ENCODE data around the gene DAPP1.

DAPP1 gene

DNA sequence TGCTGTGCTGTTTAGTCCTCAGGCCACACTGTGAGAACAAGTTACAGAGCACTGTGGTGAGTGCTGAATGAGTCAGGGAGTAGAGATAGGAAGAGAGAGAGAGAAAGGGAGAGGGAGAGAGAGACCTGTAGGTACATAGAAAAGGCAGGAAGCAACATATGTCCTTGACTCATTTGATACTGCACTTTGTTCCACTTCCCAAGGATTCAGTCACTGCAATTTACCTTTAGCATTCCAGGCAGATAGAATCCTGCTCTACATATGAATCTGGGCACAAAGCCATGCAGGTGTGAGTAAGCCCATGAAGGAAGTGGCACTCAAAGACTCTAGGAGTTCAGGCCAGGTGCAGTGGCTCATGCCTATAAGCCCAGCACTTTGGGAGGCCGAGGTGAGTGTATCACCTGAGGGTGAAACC lies 1.0 kb upstream of the DAPP1 start:
- no peak overlapping the region for H3K9ac ChIP-seq (ENCODE audit: low read depth, low read length, poor library complexity)
- no peak overlapping the region for H3K27ac ChIP-seq (replicated peaks; ENCODE audit: low read length)
- no peak overlapping the region for H2BK120ac ChIP-seq (ENCODE audit: low read depth, low read length)
- whole genome bisulfite sequencing, 2 donors (ENCODE audit: extremely low coverage in 2 of 2, insufficient read length in 2 of 2, insufficient replicate concordance in 1 of 2) = no CpG with 5 or more reads among the region's 1 CpG
- H4K91ac ChIP-seq (ENCODE audit: low read depth, low read length, poor library complexity) = no peak overlapping the region
- H2BK12ac ChIP-seq (ENCODE audit: low read length) = no peak overlapping the region
- H3K4me1 ChIP-seq (ENCODE audit: control insufficient read depth in 2 of 2, insufficient read depth in 1 of 2, low read depth in 1 of 2, low read length in 2 of 2) = no peaks in the 10 kb centered on the region
- no peak overlapping the region for H2BK5ac ChIP-seq (ENCODE audit: low read length)
- no peak overlapping the region for H2AK5ac ChIP-seq (ENCODE audit: low read depth, low read length)
- H3K36me3 ChIP-seq (replicated peaks in 1 of 2; ENCODE audit: control insufficient read depth in 2 of 2, insufficient read depth in 2 of 2, low read length in 2 of 2) = no peaks in the 10 kb centered on the region
- no peak overlapping the region for H3K18ac ChIP-seq (ENCODE audit: low read length)
- H2BK15ac ChIP-seq (ENCODE audit: low read length) = no peak overlapping the region
- H3K79me1 ChIP-seq (ENCODE audit: low read depth, low read length) = no peaks in the 10 kb centered on the region
- no peak overlapping the region for H2AFZ ChIP-seq (ENCODE audit: low read length)
- H3K4ac ChIP-seq (ENCODE audit: low read length) = no peak overlapping the region
- H3K14ac ChIP-seq (ENCODE audit: low read length) = no peak overlapping the region
- H3K4me2 ChIP-seq (ENCODE audit: insufficient read depth, low read length, poor library complexity, severe bottlenecking) = no peak overlapping the region
- H4K8ac ChIP-seq (ENCODE audit: low read depth, low read length) = no peak overlapping the region
- H3K23ac ChIP-seq (ENCODE audit: low read depth, low read length, poor library complexity) = no peak overlapping the region
- no peaks in the 10 kb centered on the region for H3K9me3 ChIP-seq (replicated peaks in 1 of 2; ENCODE audit: control insufficient read depth in 2 of 2, insufficient read depth in 1 of 2, low read depth in 1 of 2, low read length in 2 of 2)
- peaks cover 0 to 19% (median 0%) of the 10 kb centered on the region in 3 experiments for H3K27me3 ChIP-seq (ENCODE audit: control insufficient read depth in 3 of 3, insufficient read depth in 3 of 3, low read depth in 1 of 3, low read length in 3 of 3)
- no peak for DNase-seq (ENCODE audit: low spot score)
- H3K4me3 ChIP-seq (ENCODE audit: low read length in 2 of 2) = no peak overlapping the region

DNA sequence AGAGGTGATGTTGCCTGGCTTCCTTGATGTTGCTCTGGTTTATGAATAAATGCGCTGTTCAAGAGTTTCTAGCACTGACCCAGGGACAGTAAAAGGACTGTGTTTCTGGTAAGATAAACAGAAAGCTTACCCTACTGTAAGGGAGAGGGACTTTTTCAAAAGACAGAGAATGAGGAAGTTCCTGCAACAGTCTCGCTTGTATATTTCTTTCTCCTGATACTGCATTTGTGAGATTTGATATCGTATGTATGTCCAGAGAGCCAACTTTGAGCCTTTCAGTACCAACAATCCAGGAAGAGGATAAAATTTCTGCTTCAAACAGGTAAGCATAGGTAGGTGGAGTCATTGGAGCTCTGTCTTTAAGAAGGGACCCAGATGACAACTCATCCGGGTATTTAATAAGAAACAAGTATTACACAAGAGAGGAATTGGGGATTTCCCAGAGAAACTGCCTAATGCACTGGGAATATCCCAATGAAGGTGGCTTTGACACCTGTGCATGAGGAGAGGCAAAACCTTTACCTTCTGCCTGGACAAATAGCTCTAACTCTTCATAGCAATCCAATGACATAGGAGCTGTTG lies 773 bp downstream of the DAPP1 start:
- H3K4me3 ChIP-seq (ENCODE audit: low read length in 2 of 2) = no peak overlapping the region

DNA sequence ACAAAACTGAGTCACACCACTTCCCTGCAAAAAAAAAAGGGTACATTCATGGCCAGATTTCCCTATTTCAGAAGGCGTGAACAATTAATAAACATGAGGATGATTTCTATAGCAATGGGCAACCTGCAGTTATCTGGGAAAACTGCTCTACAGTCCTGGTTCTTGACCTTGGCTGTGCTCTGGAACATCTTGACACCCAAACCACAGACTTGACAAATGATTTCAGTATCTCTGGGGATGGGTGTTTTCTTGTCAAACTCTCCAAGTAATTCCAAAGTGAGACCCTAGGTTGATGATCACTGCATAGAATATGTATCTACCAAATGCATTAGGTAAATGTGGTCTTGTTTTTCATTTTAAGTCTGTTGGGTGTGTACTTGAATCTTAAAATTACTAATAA lies 2.0 kb downstream of the DAPP1 start:
- H3K18ac ChIP-seq (ENCODE audit: low read length) = no peak overlapping the region
- H3K36me3 ChIP-seq (replicated peaks in 1 of 2; ENCODE audit: control insufficient read depth in 2 of 2, insufficient read depth in 2 of 2, low read length in 2 of 2) = no peaks in the 10 kb centered on the region
- no peak overlapping the region for H2AK5ac ChIP-seq (ENCODE audit: low read depth, low read length)
- no peak overlapping the region for H2BK15ac ChIP-seq (ENCODE audit: low read length)
- H2BK5ac ChIP-seq (ENCODE audit: low read length) = no peak overlapping the region
- no CpG with 5 or more reads among the region's 1 CpG for WGBS, 2 donors (ENCODE audit: extremely low coverage in 2 of 2, insufficient read length in 2 of 2, insufficient replicate concordance in 1 of 2)
- no peak overlapping the region for H4K8ac ChIP-seq (ENCODE audit: low read depth, low read length)
- no peak overlapping the region for H2BK12ac ChIP-seq (ENCODE audit: low read length)
- H3K9ac ChIP-seq (ENCODE audit: low read depth, low read length, poor library complexity) = no peak overlapping the region
- no peak overlapping the region for H3K23ac ChIP-seq (ENCODE audit: low read depth, low read length, poor library complexity)
- no peak overlapping the region for H3K27ac ChIP-seq (replicated peaks; ENCODE audit: low read length)
- H3K4me3 ChIP-seq (ENCODE audit: low read length in 2 of 2) = no peak overlapping the region
- H3K14ac ChIP-seq (ENCODE audit: low read length) = no peak overlapping the region
- no peak overlapping the region for H3K4me2 ChIP-seq (ENCODE audit: insufficient read depth, low read length, poor library complexity, severe bottlenecking)
- H3K79me1 ChIP-seq (ENCODE audit: low read depth, low read length) = no peaks in the 10 kb centered on the region
- H3K4me1 ChIP-seq (ENCODE audit: control insufficient read depth in 2 of 2, insufficient read depth in 1 of 2, low read depth in 1 of 2, low read length in 2 of 2) = no peaks in the 10 kb centered on the region
- H2BK120ac ChIP-seq (ENCODE audit: low read depth, low read length) = no peak overlapping the region
- no peak for DNase-seq (ENCODE audit: low spot score)
- H3K27me3 ChIP-seq (ENCODE audit: control insufficient read depth in 3 of 3, insufficient read depth in 3 of 3, low read depth in 1 of 3, low read length in 3 of 3) = peaks cover 0 to 19% (median 0%) of the 10 kb centered on the region in 3 experiments
- no peak overlapping the region for H2AFZ ChIP-seq (ENCODE audit: low read length)
- no peak overlapping the region for H3K4ac ChIP-seq (ENCODE audit: low read length)
- no peaks in the 10 kb centered on the region for H3K9me3 ChIP-seq (replicated peaks in 1 of 2; ENCODE audit: control insufficient read depth in 2 of 2, insufficient read depth in 1 of 2, low read depth in 1 of 2, low read length in 2 of 2)
- no peak overlapping the region for H4K91ac ChIP-seq (ENCODE audit: low read depth, low read length, poor library complexity)

More for the DNA sequence above, 773 bp downstream of the DAPP1 start:
- Histone ChIP-seq H3K36me3 (replicated peaks in 1 of 2; ENCODE audit: control insufficient read depth in 2 of 2, insufficient read depth in 2 of 2, low read length in 2 of 2) (no peaks in the 10 kb centered on the region), H2BK5ac (ENCODE audit: low read length) (no peak overlapping the region), H2AFZ (ENCODE audit: low read length) (no peak overlapping the region), H2BK15ac (ENCODE audit: low read length) (no peak overlapping the region), H3K9ac (ENCODE audit: low read depth, low read length, poor library complexity) (no peak overlapping the region), H3K9me3 (replicated peaks in 1 of 2; ENCODE audit: control insufficient read depth in 2 of 2, insufficient read depth in 1 of 2, low read depth in 1 of 2, low read length in 2 of 2) (no peaks in the 10 kb centered on the region), H3K79me1 (ENCODE audit: low read depth, low read length) (no peaks in the 10 kb centered on the region), H2AK5ac (ENCODE audit: low read depth, low read length) (no peak overlapping the region), H3K4me2 (ENCODE audit: insufficient read depth, low read length, poor library complexity, severe bottlenecking) (no peak overlapping the region), H3K4me1 (ENCODE audit: control insufficient read depth in 2 of 2, insufficient read depth in 1 of 2, low read depth in 1 of 2, low read length in 2 of 2) (no peaks in the 10 kb centered on the region), H3K27ac (replicated peaks; ENCODE audit: low read length) (no peak overlapping the region), H2BK120ac (ENCODE audit: low read depth, low read length) (no peak overlapping the region), H2BK12ac (ENCODE audit: low read length) (no peak overlapping the region), H4K8ac (ENCODE audit: low read depth, low read length) (no peak overlapping the region), H3K14ac (ENCODE audit: low read length) (no peak overlapping the region), H3K23ac (ENCODE audit: low read depth, low read length, poor library complexity) (no peak overlapping the region), H3K4ac (ENCODE audit: low read length) (no peak overlapping the region), H4K91ac (ENCODE audit: low read depth, low read length, poor library complexity) (no peak overlapping the region), H3K27me3 (ENCODE audit: control insufficient read depth in 3 of 3, insufficient read depth in 3 of 3, low read depth in 1 of 3, low read length in 3 of 3) (peaks cover 0 to 19% (median 0%) of the 10 kb centered on the region in 3 experiments), H3K18ac (ENCODE audit: low read length) (no peak overlapping the region)
- no CpG with 5 or more reads among the region's 4 CpGs for WGBS, 2 donors (ENCODE audit: extremely low coverage in 2 of 2, insufficient read length in 2 of 2, insufficient replicate concordance in 1 of 2)
- DNase-seq (ENCODE audit: low spot score) = no peak

DNA sequence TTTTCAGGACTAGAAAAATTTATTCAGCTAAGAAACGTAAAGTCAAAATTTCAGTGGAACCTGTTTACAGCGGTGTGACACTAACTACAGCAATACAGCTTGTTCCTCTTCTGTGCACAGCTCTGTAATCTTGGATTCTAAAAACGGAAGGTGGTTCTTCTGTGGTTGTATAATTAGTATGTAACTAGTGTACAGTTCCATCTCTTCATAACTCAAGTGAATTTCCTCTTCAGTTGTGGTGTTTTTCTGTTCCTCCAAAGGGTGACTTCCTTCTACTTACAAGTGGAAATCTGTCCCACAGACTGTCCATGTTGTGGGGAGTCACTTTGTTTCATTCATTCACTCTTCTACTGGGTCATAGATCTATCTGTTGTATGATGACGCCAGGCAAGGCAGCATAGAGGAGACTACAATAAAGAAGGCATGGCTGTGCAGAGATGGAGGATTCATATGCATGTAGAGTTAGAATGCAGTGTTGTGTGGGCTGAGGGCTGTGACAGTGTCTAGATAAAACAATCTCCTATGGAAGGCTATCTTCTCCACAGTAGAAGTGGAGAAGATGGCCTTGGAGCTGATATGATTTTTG lies 5.4 kb downstream of the DAPP1 start:
- H2AFZ ChIP-seq (ENCODE audit: low read length) = no peak overlapping the region
- no peak overlapping the region for H2AK5ac ChIP-seq (ENCODE audit: low read depth, low read length)
- H2BK12ac ChIP-seq (ENCODE audit: low read length) = no peak overlapping the region
- H3K27me3 ChIP-seq (ENCODE audit: control insufficient read depth in 3 of 3, insufficient read depth in 3 of 3, low read depth in 1 of 3, low read length in 3 of 3) = peaks cover 0 to 3% (median 0%) of the 10 kb centered on the region in 3 experiments
- H3K4me3 ChIP-seq (ENCODE audit: low read length in 2 of 2) = no peak overlapping the region
- peaks cover 3 to 8% of the 10 kb centered on the region in 2 donors for H3K4me1 ChIP-seq (ENCODE audit: control insufficient read depth in 2 of 2, insufficient read depth in 1 of 2, low read depth in 1 of 2, low read length in 2 of 2)
- H2BK15ac ChIP-seq (ENCODE audit: low read length) = no peak overlapping the region
- no peak overlapping the region for H3K4ac ChIP-seq (ENCODE audit: low read length)
- H3K9ac ChIP-seq (ENCODE audit: low read depth, low read length, poor library complexity) = no peak overlapping the region
- no peak overlapping the region for H4K8ac ChIP-seq (ENCODE audit: low read depth, low read length)
- no peak overlapping the region for H3K14ac ChIP-seq (ENCODE audit: low read length)
- no peak overlapping the region for H3K18ac ChIP-seq (ENCODE audit: low read length)
- DNase-seq (ENCODE audit: low spot score) = no peak
- H3K23ac ChIP-seq (ENCODE audit: low read depth, low read length, poor library complexity) = no peak overlapping the region
- no peaks in the 10 kb centered on the region for H3K36me3 ChIP-seq (replicated peaks in 1 of 2; ENCODE audit: control insufficient read depth in 2 of 2, insufficient read depth in 2 of 2, low read length in 2 of 2)
- H3K79me1 ChIP-seq (ENCODE audit: low read depth, low read length) = no peaks in the 10 kb centered on the region
- WGBS, 2 donors (ENCODE audit: extremely low coverage in 2 of 2, insufficient read length in 2 of 2, insufficient replicate concordance in 1 of 2) = no CpG with 5 or more reads among the region's 4 CpGs
- no peaks in the 10 kb centered on the region for H3K9me3 ChIP-seq (replicated peaks in 1 of 2; ENCODE audit: control insufficient read depth in 2 of 2, insufficient read depth in 1 of 2, low read depth in 1 of 2, low read length in 2 of 2)
- H2BK5ac ChIP-seq (ENCODE audit: low read length) = no peak overlapping the region
- H3K27ac ChIP-seq (replicated peaks; ENCODE audit: low read length) = no peak overlapping the region
- H2BK120ac ChIP-seq (ENCODE audit: low read depth, low read length) = no peak overlapping the region
- H4K91ac ChIP-seq (ENCODE audit: low read depth, low read length, poor library complexity) = no peak overlapping the region
- H3K4me2 ChIP-seq (ENCODE audit: insufficient read depth, low read length, poor library complexity, severe bottlenecking) = no peak overlapping the region

Data from neuronal stem cell (in vitro differentiated cells).